HG03175 (cell line): Measurements from ENCODE around the gene PASK.

Source experiments
- ATAC-seq: cut with Tn5 transposase; IDR thresholded peaks from one replicate; pipeline ENCODE4 v1.9.1; 2021; ENCODE audit warnings: mild to moderate bottlenecking, moderate library complexity; ENCODE audit not compliant: unreplicated experiment

Gene PASK

DNA sequence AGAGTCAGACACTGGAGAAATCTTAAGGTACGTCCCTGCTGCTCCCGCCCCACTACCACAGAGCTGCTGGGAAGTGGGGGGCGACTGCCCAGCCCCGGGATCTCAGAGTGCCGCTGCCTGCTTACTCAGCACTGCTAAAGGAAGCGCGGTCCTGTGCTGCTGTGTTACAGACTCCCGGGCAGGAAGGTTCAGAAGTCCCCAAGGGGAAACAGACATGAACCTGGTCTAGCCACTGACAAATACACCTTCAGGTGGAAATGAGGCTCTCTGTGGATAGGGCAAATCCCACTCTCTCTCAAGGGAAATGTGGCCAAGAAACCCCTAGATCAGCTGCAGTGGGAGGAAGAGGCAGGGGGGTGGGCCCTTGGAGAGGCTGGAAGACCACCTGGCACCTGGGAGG, 60.9 kb downstream of the PASK start:
- ATAC-seq = no peak

- ATAC-seq = no peak
Measured at GRCh38 chr2:241087420-241088268, 61.6 kb downstream of the PASK start.

DNA sequence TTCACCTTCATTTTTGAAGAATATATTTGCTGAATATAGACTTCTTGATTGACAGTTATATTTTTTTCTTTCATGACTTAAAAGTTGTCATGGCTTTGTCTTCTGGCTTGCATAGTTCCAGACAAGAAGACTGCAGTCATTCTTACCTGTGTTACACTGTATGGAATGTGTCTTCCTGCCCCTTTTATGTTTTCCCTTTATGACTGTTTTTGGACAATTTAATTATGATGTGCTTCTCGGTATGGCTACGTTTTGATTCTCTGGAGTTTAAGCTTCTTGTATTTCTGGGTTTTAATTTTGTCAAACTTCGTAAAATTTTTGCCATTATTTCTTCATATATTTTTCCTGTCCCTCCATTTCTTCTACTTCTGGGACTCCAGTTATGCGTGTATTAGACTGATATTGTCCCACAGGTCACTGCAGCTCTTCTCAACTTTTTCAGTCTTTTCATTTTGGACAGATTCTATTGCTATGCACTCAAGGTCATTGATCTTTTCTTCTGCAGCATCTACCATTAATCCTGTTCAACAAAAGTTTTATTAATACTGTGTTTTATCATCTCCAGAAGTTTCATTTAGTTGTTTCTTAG, 64.3 kb downstream of the PASK start:
- no peak for ATAC-seq

- no peak for ATAC-seq
Measured at GRCh38 chr2:241083091-241083415, 66.2 kb downstream of the PASK start.

- no peak for ATAC-seq
Measured at GRCh38 chr2:241082341-241083090, 66.8 kb downstream of the PASK start.

DNA sequence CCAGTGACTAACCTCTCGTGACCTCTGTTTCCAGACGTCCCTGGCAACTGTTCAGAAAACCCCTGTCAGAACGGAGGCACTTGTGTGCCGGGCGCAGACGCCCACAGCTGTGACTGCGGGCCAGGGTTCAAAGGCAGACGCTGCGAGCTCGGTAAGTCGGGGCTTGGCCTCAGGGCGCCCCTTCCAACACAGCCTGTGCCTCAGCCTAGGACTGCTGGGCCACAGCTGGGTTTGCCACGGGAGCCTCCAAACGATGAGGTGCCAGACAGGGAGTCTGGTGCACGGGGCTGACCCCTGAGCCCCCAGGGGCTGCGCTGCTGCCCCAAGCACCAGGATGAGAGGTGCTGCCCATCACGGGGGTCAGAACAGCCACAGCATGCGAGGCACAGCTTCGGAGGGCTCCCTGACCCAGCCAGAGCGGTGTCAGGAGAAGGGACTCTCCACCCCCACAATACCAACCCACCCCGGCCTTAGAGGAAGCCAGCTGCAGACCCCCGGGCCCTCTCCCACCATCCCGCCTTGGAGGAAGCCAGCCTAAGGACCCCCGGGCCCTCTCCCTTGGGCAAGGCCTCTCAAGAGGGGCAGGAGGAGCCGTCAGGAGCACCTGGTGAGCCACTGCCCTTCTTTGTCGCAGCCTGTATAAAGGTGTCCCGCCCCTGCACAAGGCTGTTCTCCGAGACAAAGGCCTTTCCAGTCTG, 67.5 kb downstream of the PASK start:
- ATAC-seq = no peak

- no peak for ATAC-seq
Measured at GRCh38 chr2:241081190-241081642, 68.1 kb downstream of the PASK start.

GRCh38 chr2:241080405-241081189, 68.7 kb downstream of the PASK start:
- no peak for ATAC-seq

DNA sequence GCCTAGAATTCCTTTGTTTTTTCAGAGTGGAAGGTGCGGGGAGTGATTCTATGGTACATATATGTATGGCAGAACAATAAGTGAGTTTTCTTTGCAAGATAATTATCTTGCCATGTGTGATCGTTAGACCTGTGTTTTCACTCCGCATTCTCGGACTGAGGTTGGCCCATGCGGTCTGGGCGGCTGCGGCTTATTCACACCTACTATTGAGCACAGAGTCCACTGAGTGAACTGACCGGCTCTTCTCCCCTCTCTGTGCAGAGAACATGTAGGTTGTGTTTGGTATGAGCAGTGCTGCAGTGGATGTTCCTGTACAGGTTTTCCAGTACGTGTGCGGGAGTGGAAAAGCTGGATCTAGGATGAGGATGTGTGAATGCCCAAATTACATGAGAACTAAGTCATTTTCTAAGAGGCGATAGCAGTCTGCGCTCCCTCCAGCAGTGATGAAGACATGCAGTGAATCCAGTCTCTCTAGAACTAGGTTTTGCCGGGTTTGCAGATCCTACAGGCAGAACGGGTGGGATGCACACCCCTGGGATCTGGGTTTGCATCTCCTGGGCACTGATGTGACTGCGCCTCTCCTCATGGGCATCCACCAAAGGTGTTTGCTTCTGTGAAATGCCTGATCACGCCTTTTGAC, 74.3 kb downstream of the PASK start:
- ATAC-seq = no peak

GRCh38 chr2:241074065-241074818, 75.0 kb downstream of the PASK start:
- no peak for ATAC-seq

GRCh38 chr2:241073166-241074064, 75.9 kb downstream of the PASK start:
- ATAC-seq = no peak

DNA sequence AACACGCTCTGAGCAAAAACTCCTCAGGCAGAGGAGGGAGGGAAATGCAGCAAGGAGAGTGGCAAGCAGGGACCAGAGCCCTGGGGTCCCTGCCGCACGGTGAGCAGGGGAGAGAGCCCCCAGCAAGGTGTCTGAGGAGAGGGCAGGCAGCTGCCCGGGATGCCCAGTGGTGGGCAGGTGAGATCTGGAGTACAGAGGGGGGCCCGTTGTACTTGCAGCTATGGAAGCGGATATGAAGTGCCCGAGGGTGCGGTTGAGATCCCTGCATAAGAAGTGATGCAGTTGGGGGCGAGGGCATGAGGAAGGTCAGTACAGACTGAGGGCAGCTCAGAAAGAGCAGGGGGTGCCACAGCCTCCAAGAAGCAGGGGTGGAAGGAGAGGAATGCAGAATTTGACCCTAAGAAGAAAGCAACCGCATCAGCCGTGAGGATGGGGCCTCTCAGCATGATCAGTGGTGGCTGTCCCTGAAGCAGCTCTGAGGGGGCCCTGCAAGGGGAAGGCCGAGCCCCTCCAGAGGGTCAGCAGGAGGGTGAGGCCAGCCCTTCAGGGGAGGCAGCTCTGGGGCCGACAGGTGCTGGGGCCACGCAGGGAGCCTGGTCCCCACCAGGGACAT, 76.6 kb downstream of the PASK start:
- ATAC-seq = no peak

GRCh38 chr2:241072151-241072550, 77.1 kb downstream of the PASK start:
- no peak for ATAC-seq

DNA sequence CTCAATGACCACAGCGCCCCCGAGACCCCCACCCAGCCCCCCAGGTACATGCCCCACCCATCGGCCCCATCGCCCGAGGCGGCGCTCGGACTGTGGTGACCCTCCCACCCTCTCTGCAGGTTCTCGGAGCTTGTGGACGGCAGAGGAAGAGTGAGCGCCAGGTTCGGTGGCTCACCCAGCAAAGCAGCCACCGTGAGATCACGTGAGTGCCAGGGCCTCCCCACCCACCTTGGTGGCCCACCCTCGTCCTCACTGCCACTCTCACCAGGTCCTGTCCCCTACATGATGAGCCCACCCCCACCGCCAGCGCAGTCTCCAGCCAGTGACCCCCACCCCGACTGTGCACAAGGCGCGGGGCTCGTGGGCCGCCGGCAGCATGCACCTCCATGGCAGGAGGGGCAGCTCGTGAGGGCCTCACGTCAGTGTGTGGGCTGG, 77.6 kb downstream of the PASK start:
- no peak for ATAC-seq

DNA sequence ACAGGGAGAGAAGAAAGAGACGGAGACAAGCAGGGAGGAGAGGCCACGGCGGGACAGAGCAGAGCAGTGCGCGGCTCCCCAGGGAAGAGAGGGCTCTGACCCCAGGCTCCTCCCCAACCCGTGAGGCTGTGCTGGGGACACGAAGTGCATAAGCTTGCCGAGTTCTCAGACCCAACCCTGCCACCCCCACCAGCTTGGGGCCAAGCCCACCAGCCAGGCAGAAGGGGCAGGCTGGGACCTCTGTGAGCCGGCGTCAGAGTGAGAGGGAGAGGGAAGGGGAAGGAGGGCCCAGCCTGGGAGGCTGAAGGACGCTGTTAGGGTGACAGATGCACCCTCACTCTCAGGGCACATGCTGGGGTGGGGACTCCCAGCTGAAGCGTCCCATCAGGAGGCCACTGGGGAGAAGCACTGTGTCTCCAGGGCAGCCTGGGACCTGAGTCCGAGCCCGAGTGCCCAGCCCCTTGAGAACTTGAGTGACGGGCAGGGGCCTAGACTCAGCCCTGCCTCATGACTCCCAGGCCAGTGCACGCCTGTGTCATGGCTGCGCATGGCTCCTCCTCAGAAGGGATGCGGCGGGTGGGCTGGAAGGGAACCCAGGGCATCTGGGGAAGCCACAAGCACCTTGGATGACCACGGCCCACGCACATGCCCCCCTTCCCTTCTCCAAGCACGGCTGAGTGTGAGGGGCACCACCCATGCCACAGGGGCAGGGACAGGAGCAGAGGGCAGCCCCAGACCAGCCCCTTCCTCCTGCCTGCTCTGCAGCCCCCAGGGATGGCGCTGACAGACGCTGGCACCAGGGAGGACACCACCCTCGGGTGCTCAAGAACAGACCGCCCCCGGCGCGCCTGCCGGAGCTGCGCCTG, 78.2 kb downstream of the PASK start:
- ATAC-seq = no peak

DNA sequence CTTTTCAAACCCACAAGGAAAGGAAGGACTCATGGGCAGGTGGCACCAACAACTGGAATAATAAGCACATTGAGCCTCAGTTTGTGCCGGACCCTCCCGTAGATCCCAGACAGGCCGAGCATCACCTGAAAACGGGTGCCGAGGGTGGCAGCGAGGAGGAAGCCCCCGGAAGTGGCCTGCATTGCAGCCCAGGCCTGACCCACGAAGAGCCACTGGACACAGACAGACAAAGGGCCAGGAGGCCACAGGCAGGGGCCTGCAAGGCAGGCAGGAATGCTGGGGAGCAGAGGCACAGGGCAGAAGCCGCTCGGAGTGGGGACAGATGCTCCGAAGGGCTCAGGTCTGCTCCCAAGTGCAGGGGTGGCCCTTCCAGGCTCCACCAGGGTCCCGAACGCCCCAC, 78.9 kb downstream of the PASK start:
- no peak for ATAC-seq

DNA sequence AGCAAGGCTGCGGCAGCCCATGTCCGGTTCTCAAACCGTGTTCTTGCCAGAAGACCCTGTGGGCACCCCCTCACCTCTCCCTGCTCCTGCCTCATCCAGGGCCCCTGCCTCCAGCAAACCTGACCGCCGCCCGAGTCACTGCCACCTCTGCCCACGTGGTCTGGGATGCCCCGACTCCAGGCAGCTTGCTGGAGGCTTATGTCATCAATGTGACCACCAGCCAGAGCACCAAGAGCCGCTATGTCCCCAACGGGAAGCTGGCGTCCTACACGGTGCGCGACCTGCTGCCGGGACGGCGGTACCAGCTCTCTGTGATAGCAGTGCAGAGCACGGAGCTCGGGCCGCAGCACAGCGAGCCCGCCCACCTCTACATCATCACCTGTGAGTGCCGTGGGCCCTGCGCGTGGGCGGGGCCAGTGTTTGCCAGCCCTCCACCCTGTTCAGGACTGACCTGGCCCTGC, 79.4 kb downstream of the PASK start:
- no peak for ATAC-seq
